ENCODE results near the gene GALNTL6. TPM values are rescaled to one million over a fixed set of nuclear protein-coding genes. Genes with fewer than 3 reads are reported as not detected.
"Not testable (repeated sequence)": the region's sequence is repeated elsewhere in the genome, so short reads cannot be mapped to it uniquely, and the experiment has no call there.

GALNTL6 gene
- total RNA-seq, 1 donor, result 0.10 TPM

DNA sequence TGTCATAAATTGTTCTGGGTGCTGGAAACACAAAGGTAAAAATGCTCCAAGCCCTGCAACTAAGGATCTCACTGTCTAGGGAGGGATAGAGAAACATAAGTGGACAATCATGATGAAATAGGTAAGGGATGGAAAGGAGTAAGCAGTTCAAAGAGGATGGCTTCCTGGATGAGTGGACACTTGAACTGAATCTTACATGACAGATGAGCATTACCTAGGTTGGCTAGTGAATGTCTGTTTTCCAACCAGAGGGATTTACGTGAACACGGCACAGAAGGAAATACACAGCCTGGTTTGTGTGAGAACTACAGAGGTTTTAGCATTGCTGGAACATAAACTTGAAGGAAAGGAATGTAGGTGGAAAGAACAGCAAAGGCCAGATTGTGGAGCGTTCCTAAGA lies 1205.2 kb downstream of the GALNTL6 start:
- Histone ChIP-seq H3K4me1 (ENCODE audit: insufficient read depth, low read length) (no peaks in the 10 kb centered on the region), H3K27me3 (ENCODE audit: insufficient read depth, low read length) (no peaks in the 10 kb centered on the region), H3K9me3 (ENCODE audit: low read depth, low read length) (no peaks in the 10 kb centered on the region), H3K4me3 (ENCODE audit: low read length) (no peak overlapping the region)

DNA sequence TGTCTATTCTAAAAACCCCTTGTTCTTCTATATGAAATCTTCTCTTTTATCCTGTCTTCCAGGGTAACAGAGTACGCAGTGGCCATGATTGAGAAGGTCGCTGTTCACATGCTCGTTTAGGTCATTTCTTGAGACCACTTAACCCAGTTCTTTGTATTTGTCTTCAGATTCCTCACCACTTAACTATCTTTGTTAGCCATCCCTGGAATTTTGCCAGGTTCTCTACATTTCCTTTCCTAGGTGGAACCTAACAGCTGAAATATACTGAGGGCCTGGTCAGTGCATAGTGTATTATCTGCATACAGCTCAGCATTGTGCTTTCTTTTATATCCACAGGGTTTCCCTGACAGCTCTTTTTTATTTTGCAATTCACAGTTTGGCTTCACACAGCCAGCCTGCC lies 1206.5 kb downstream of the GALNTL6 start:
- no peaks in the 10 kb centered on the region for H3K4me1 ChIP-seq (ENCODE audit: insufficient read depth, low read length)
- H3K27me3 ChIP-seq (ENCODE audit: insufficient read depth, low read length), result no peaks in the 10 kb centered on the region
- H3K9me3 ChIP-seq (ENCODE audit: low read depth, low read length), result no peaks in the 10 kb centered on the region
- H3K4me3 ChIP-seq (ENCODE audit: low read length), result no peak overlapping the region

DNA sequence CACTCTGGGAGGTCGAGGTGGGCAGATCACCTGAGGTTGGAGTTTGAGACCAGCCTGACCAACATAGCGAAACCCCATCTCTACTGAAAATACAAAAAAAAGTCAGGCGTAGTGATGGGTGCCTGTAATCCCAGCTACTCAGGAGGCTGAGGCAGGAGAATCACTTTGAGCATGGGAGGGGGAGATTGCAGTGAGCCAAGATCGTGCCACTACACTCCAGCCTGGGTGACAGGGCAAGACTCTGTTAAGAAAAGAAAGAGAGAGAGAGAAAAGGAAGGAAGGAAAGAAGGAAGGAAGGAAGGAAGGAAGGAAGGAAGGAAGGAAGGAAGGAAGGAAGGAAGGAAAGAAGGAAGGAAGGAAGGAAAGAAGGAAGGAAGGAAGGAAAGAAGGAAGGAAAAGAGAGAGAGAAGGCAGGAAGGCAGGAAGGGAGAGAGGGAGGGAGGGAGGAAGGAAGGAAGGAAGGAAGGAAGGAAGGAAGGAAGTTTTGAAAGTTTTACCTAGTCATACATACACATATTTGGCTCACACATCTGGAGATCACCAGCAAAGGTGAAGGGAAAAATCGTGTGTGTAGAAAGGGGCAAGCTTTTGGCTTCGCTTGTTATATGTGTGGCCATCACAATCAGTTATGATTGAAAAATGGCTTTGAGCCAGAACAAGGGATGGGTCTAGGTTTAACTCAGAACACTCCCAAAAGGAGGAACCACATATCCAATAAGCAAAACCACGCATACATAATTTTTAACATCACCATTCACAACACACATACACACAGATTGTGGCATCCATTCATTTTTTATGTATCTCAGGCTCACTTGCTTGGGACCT lies 1208.8 kb downstream of the GALNTL6 start:
- not testable (repeated sequence) for H3K4me3 ChIP-seq (ENCODE audit: low read length); H3K27me3 ChIP-seq (ENCODE audit: insufficient read depth, low read length); H3K9me3 ChIP-seq (ENCODE audit: low read depth, low read length); H3K4me1 ChIP-seq (ENCODE audit: insufficient read depth, low read length)

DNA sequence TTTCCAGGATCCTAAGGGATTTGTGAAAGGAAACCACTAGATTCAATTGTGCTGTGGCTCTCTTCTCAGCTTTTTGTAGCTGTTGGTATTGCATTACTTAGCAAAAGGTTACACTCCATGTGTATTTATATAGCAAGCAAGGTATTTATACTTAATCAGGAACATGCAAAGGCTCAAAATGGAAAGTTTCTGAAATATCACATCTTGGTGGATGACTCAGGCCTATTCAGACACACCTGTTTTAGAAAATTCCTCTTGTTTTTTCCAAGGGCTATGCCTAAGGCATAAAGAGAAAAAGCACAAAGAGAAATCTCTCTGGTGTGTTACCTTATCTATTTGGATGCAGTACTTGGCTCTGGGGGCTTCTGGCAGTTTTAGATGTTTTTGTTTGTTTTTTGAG lies 1211.0 kb downstream of the GALNTL6 start:
- H3K4me3 ChIP-seq (ENCODE audit: low read length), result no peak overlapping the region
- no peaks in the 10 kb centered on the region for H3K4me1 ChIP-seq (ENCODE audit: insufficient read depth, low read length)
- H3K27me3 ChIP-seq (ENCODE audit: insufficient read depth, low read length), result no peaks in the 10 kb centered on the region
- no peaks in the 10 kb centered on the region for H3K9me3 ChIP-seq (ENCODE audit: low read depth, low read length)

DNA sequence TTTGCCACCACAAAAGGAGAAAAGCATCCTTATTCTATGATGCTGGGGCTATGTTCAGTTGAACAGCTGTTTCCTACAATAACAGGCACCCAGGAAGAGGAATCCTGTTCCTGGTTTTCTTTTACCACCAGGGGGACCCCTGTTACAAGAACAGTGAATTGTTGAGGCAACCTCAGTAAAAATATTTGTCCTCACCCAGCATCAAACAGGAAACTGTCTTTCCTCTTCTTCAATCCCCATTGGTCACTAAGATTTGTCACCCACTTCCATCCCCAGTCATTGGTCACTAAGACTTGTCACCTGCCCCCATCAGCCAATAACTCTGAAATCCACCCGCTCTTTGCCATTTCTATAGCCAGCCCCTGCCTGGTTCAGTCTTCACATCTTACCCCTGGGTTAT lies 1211.9 kb downstream of the GALNTL6 start:
- Histone ChIP-seq H3K9me3 (ENCODE audit: low read depth, low read length) (no peaks in the 10 kb centered on the region), H3K4me3 (ENCODE audit: low read length) (no peak overlapping the region), H3K27me3 (ENCODE audit: insufficient read depth, low read length) (no peaks in the 10 kb centered on the region), H3K4me1 (ENCODE audit: insufficient read depth, low read length) (no peaks in the 10 kb centered on the region)

DNA sequence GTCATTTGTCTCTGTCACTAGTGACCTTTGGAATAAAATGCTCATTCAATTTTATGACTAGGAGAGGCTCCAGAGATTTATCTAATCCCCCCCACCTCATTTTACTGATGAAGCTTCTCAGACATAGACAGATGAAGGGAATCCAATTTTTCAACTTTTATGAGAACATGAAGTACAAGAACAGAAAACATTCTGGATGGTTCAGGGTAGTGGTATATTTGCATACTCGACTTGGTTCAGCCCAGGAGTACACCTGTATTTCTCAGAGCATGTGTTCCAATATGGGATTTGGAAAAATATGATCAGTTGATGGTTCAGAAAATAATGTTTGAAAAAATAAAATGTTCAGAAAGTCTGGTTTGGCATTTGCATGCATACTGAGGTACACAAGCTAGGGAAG lies 1224.0 kb downstream of the GALNTL6 start:
- no peak overlapping the region for H3K4me3 ChIP-seq (ENCODE audit: low read length)
- no peaks in the 10 kb centered on the region for H3K4me1 ChIP-seq (ENCODE audit: insufficient read depth, low read length)
- H3K9me3 ChIP-seq (ENCODE audit: low read depth, low read length), result no peaks in the 10 kb centered on the region
- no peaks in the 10 kb centered on the region for H3K27me3 ChIP-seq (ENCODE audit: insufficient read depth, low read length)

DNA sequence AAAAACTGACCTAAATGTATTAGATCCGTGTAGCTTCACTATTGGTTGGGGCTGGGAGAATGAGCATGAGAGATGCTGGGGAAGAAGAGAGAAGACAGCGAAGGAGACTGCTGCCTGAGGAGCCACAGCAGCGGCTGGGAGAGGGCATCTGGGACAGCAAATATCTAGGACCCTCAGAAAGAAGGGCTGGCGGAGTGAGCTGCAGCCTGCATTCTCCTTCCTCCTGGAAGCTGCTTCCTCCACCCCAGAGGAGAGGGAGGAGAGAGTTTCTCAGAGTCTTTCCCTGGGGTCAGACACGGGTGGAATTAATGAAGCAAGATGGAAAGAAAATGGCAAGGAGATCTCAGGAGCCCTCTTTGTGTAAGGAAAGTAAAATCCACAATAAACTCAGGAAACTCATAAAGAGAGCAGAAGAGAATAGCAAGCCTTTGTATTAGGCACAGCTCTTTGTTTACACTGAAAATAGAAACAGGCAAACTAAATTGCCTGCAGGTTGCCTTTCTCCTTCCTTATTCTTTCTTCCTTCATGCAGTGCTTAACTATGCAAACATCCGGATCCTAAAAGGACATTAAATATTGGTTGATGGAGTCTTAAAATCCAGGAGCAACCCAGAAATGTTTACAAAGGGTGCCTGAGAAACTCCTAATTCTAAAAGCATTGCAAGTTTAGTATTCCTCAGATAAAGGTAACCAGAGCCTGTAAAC lies 1225.1 kb downstream of the GALNTL6 start:
- H3K27me3 ChIP-seq (ENCODE audit: insufficient read depth, low read length), result no peaks in the 10 kb centered on the region
- no peak overlapping the region for H3K4me3 ChIP-seq (ENCODE audit: low read length)
- no peaks in the 10 kb centered on the region for H3K9me3 ChIP-seq (ENCODE audit: low read depth, low read length)
- H3K4me1 ChIP-seq (ENCODE audit: insufficient read depth, low read length), result no peaks in the 10 kb centered on the region

DNA sequence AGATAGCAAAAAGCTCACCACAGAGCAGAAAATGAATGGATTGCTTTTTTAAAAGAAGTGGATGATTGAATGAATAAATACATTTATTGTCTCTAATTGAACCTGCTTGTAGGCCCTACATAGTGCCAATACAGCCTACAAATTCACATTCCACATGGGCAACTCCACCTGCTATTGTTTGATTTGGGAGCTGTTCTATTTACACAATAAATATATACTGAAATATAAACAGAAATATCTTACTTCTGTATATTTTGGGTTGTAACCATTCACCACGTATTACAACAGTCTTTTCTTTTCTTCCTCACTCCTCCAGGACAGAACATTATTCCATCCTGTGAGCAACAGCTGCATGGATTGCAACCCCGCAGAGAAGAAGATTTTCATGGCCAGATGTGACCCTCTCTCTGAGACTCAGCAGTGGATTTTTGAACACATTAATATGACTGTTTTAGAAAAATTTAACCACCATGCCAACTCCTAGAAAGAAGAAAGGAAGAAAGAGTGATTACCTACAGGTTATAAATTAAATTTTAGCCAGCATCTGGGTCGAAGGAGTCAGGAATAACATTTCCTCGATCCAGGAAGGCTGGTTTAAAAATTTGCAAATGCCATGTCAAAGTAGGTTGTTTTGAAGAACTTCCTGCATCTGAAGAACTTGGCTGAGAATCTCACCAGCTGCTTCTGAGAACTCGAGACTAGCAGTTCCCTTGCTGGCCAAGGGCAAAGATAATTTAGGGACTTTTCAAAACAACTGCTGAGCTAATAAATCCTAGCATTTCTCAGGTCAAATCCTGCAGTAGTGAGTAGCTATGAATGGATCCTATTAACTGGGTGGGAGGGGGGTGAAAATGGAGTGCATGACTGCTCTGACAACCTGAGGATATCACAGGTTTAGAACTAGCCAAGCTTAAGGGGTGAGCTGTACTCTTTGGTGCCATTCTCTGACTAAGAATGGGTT lies 1226.7 kb downstream of the GALNTL6 start:
- Histone ChIP-seq H3K9me3 (ENCODE audit: low read depth, low read length) (no peaks in the 10 kb centered on the region), H3K27me3 (ENCODE audit: insufficient read depth, low read length) (no peaks in the 10 kb centered on the region), H3K4me1 (ENCODE audit: insufficient read depth, low read length) (no peaks in the 10 kb centered on the region)

DNA sequence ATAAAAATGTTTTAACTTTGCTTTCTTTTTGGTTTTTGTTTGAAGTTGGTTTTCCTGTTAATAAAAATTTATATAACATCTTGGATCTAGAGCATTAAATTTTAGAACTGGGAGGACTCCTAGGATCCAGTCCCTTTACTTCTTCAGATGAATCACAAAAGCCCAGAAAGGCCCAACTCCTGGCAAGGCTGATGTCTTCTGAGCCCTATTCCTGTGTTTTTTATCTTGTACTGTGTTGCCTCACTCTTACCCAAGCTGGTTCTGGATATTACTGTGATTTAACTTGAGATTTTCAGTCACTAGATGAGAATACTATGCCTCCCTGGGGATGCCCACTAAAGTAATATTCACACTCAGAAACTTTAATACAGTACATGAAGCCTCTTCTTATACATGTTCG lies 1228.3 kb downstream of the GALNTL6 start:
- H3K4me3 ChIP-seq (ENCODE audit: low read length), result no peak overlapping the region

More for the DNA sequence above, 1226.7 kb downstream of the GALNTL6 start:
- H3K4me3 ChIP-seq (ENCODE audit: low read length), result no peak overlapping the region

DNA sequence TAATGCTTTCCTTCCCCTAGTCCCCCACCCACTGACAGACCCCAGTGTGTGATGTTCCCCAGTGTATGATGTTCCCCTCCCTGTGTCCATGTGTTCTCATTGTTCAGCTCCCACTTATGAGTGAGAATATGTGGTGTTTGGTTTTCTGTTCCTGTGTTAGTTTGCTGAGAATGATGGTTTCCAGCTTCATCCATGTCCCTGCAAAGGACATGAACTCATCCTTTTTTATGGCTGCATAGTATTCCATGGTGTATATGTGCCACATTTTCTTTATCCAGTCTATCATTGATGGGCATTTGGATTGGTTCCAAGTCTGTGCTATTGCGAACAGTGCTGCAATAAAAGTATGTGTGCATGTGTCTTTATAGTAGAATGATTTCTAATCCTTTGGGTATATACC lies 1228.9 kb downstream of the GALNTL6 start:
- not testable (repeated sequence) for H3K9me3 ChIP-seq (ENCODE audit: low read depth, low read length); H3K4me3 ChIP-seq (ENCODE audit: low read length); H3K4me1 ChIP-seq (ENCODE audit: insufficient read depth, low read length); H3K27me3 ChIP-seq (ENCODE audit: insufficient read depth, low read length)

More for the DNA sequence above, 1228.3 kb downstream of the GALNTL6 start:
- Histone ChIP-seq H3K9me3 (ENCODE audit: low read depth, low read length) (no peaks in the 10 kb centered on the region), H3K27me3 (ENCODE audit: insufficient read depth, low read length) (no peaks in the 10 kb centered on the region), H3K4me1 (ENCODE audit: insufficient read depth, low read length) (no peaks in the 10 kb centered on the region)

DNA sequence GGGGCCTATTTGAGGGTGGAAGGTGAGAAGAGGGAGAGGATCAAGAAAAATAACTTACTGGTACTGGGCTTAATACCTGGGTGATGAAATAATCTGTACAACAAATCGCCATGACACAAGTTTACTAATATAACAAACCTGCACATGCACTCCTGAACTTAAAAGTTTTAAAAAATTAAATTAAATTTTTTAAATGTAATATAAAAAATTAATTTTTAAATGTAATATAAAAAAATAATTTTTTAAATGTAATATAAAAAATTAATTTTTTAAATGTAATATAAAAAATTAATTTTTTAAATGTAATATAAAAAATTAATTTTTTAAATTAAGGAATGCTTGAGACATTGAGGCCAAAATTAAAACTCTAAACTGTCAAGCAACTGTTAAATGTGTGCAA lies 1231.1 kb downstream of the GALNTL6 start:
- Histone ChIP-seq H3K4me3 (ENCODE audit: low read length) (no peak overlapping the region), H3K27me3 (ENCODE audit: insufficient read depth, low read length) (no peaks in the 10 kb centered on the region), H3K9me3 (ENCODE audit: low read depth, low read length) (no peaks in the 10 kb centered on the region), H3K4me1 (ENCODE audit: insufficient read depth, low read length) (no peaks in the 10 kb centered on the region)

DNA sequence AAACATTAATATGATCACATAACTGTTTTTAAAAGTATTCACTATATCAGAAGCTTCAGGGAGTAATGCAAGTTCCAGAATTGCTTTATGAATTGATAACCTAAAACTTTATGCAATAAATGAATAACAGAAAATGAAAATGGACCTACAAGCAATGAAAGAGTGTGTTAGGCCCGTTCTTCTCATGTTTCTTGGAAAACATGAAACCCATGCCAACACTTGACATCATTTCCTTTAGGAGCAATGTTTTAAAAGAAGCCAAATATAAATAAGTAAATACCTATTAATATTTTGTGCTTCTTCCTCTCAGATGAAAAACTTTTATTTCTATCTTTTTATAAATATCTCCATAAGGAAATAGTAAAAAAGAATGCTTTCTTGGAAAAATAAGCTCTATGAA lies 1232.4 kb downstream of the GALNTL6 start:
- H3K4me3 ChIP-seq (ENCODE audit: low read length), result no peak overlapping the region
- no peaks in the 10 kb centered on the region for H3K27me3 ChIP-seq (ENCODE audit: insufficient read depth, low read length)
- H3K4me1 ChIP-seq (ENCODE audit: insufficient read depth, low read length), result no peaks in the 10 kb centered on the region
- H3K9me3 ChIP-seq (ENCODE audit: low read depth, low read length), result no peaks in the 10 kb centered on the region

DNA sequence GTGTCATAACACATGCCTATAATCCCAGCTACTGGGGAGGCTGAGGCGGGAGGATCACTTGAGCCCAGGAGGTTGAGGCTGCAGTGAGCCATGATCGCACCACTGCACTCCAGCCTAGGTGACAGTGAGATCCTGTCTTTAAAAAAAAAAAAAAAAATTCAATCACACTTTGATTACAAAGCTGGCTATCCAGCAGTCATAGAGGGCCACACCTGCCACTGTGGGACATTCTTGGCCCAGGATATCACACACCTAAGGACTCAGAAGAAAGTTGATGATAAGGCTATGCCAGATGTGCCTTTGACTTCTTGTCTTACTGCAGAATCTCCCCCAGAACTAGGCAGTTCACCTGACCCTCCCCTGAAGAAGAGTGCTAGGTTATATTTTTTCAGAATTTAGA lies 1232.9 kb downstream of the GALNTL6 start:
- Histone ChIP-seq H3K4me3 (ENCODE audit: low read length) (no peak overlapping the region), H3K4me1 (ENCODE audit: insufficient read depth, low read length) (no peaks in the 10 kb centered on the region), H3K9me3 (ENCODE audit: low read depth, low read length) (no peaks in the 10 kb centered on the region), H3K27me3 (ENCODE audit: insufficient read depth, low read length) (no peaks in the 10 kb centered on the region)

DNA sequence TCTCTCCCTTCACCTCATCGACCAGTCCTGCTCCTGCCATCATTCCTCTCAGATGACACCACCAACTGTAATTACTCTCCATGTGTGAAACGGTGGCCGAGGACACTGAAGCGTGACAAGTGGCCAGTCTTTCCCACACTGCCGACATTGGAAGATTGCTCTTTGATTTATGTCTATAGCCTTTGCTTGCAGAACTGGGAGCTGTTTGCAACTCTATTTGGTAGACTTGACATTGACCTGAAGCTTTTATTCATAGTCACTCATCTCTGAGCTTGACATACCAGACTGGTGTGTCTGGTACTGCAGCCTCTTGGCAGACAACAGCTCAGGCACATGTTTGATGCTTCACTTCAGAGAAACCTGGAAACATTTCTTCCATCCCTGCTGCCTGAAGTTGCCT lies 1233.6 kb downstream of the GALNTL6 start:
- Histone ChIP-seq H3K4me3 (ENCODE audit: low read length) (no peak overlapping the region), H3K4me1 (ENCODE audit: insufficient read depth, low read length) (no peaks in the 10 kb centered on the region), H3K9me3 (ENCODE audit: low read depth, low read length) (no peaks in the 10 kb centered on the region), H3K27me3 (ENCODE audit: insufficient read depth, low read length) (no peaks in the 10 kb centered on the region)

DNA sequence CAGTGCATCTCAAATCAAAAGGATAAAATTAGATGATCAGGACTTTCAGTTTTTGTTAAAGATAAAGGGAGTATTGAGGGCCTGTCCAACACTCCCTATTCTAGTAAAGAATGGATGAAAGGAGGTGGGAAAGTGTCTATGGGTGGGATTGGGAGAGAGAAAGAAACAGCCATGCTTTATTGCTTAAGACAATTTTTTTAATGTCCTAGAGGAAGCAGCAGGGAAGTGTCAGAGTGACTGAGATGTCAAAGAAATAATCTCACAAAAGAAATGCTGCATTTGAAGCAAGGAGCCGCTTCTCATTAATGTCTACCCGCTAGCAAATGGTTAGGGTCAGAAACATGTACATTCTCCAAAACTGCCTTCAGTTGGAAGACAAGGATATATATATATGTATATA lies 1238.0 kb downstream of the GALNTL6 start:
- H3K4me1 ChIP-seq (ENCODE audit: insufficient read depth, low read length), result no peaks in the 10 kb centered on the region

More for the DNA sequence above, 1238.0 kb downstream of the GALNTL6 start:
- Histone ChIP-seq H3K4me3 (ENCODE audit: low read length) (no peak overlapping the region), H3K9me3 (ENCODE audit: low read depth, low read length) (no peaks in the 10 kb centered on the region), H3K27me3 (ENCODE audit: insufficient read depth, low read length) (no peaks in the 10 kb centered on the region)

Measured in mononuclear cell (primary cell).